22Rv1 (cell line): Measurements from ENCODE around the gene KMT2B.

Source experiments
- ZFX ChIP-seq: fragments of 450-650 bp; IDR thresholded peaks from 2 replicates; pipeline ENCODE4 v1.6.1; 2017; ENCODE audit warnings: antibody characterized with exemption, borderline replicate concordance
- TF ChIP-seq, protein P1 (sequence below): fragments of 450-650 bp; IDR thresholded peaks from 2 replicates; pipeline ENCODE4 v1.5.1; 2017; ENCODE audit warnings: mild to moderate bottlenecking

GRCh38 chr19:35780058-35780457 lies 62.3 kb downstream of the KMT2B start:
- TF ChIP-seq, protein P1, sequence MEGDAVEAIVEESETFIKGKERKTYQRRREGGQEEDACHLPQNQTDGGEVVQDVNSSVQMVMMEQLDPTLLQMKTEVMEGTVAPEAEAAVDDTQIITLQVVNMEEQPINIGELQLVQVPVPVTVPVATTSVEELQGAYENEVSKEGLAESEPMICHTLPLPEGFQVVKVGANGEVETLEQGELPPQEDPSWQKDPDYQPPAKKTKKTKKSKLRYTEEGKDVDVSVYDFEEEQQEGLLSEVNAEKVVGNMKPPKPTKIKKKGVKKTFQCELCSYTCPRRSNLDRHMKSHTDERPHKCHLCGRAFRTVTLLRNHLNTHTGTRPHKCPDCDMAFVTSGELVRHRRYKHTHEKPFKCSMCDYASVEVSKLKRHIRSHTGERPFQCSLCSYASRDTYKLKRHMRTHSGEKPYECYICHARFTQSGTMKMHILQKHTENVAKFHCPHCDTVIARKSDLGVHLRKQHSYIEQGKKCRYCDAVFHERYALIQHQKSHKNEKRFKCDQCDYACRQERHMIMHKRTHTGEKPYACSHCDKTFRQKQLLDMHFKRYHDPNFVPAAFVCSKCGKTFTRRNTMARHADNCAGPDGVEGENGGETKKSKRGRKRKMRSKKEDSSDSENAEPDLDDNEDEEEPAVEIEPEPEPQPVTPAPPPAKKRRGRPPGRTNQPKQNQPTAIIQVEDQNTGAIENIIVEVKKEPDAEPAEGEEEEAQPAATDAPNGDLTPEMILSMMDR = no peak
- no peak for TF ChIP-seq ZFX
